GM19467 (cell line): ENCODE data around the gene PPP2R2D.
A peak's percentile ranks its signal among the peaks of the same experiment; 100 is the strongest.

Experiments
- ATAC-seq: cut with Tn5 transposase; IDR thresholded peaks from one replicate; pipeline ENCODE4 v1.9.1; 2021; ENCODE audit warnings: mild to moderate bottlenecking, moderate library complexity; ENCODE audit not compliant: unreplicated experiment

PPP2R2D gene

DNA sequence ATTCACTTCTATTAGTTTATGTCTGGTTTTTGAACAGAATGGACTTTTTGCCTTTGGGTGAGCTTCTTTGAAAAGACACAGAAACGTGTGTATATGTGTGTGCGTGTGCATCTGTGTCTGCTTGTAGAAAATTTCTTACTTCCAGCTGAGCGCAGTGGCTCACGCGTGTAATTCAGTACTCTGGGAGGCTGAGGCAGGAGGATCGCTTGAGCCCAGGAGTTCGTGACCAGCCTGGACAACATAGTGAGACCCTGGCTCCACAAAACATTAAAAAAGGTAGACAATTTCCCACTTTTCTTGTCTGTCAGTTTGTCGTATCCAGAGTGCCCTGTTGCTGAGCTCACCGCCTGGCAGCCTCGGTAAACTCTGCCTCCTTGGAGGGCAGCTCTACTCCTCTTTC lies 25.4 kb downstream of the PPP2R2D start:
- ATAC-seq, result no peak

DNA sequence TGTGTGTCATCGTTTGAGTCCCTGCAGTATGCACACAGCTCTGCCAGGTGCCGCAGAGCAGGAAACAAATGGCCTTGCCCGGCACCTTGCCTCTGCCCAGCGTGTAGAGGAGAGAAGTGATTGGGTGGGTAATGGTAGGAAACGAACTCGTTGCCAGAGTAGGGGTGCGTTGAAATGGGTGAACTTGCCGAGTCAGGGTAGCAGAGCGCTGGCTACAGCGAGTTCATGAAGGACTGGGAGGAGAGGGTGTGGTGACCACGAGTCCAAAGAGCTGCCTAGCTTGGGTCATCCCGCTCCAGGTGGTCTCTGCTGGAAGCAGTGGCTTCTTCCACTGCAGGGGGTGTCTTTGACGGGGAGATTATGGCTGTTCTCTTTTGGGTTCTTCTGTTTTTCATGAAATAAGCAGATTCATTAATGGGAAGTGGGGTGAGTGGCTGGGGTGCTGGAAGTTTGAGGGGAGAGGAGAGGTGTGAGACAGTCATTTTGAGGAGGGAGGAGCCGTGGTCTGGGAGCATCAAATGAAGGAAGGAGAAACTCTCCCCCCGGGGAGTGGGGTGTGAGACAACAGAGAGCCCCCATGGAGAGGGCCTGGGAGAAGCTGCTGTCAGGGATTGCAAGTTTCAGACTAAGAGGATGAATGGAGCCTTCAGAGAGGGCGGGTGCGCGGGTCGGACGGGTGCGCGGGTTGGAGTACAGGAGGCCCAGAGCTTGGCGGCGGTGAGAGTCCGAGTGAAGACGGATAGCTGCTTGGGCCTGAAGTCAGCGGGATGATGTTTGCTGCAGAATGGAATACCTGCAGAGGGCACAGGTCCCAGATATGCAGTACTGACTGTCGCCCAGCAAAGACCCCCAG lies 26.2 kb downstream of the PPP2R2D start:
- ATAC-seq, result no peak

DNA sequence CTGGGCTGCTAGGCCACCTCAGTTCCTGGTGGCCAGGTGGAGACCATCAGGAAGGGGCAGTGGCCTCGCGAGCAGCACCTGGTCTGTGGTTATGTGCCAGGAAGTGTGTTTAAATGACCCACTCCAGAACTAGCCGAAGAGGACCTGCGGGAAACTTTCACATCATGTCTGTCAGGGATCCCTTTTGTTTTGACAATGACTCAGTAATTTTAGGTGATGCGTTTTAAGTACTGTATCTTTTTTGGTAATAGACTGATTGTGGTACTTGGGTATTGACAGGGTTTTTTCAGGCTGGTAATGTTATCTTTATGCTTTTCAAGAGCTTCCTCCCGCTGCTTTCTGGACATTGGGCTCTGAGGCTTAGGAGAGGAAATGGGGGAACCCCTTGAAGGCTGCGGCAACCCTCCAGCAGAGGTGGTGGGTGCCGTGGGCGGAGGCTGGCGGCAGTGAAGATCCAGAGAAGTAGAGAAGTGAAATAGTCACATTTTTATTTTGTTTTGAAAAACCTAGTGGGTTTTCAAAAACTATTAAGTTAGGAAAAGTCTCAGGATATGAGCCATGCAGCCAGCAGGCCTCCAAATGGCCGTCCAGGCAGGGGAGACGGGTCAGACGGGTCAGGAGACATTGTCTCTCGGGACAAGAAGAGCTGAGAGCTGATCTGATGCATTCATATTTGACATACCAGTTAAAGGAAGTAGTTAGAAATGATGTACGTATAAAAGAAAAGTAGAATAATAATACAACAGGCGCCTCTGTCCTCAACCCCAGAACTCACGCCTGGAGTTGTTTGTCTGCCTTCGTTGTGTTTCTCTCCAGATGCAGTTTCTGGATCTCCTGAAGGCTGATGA lies 27.7 kb downstream of the PPP2R2D start:
- peak; percentile 74 for ATAC-seq

DNA sequence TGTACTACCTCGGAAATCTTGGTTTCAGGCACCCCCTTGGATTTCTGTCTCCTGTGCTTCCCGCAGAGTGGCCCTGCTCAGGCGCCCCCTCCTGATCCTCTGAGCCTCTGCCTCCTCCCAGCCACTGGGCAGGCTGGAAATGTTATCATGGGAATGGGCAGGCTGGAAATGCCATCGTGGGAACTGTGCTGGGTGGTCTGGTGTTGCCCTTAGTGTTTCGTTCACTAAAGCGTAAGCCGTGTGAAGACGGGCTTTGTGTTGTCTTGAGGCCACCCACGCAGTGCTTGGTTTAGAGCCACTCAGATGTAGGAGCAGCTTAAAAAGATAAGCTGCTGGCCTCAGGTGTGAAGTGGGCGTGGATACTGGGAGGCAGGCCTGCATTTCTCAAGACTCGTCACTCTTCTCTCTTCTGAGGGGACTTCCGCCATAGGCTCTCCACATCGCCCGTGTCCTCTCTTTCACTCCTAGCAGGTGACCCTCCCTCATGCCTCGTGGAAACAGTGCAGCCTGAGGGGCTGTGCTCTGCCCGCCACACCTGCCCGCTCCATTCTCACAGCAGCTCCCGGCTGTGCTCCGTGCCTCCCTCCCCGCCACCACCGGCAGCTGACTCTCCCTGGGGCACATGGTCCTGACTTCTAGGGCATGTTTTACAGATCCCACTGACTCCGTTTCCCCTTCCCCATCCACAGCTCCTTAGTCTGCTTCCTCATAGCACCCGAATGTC lies 28.5 kb downstream of the PPP2R2D start:
- no peak for ATAC-seq

DNA sequence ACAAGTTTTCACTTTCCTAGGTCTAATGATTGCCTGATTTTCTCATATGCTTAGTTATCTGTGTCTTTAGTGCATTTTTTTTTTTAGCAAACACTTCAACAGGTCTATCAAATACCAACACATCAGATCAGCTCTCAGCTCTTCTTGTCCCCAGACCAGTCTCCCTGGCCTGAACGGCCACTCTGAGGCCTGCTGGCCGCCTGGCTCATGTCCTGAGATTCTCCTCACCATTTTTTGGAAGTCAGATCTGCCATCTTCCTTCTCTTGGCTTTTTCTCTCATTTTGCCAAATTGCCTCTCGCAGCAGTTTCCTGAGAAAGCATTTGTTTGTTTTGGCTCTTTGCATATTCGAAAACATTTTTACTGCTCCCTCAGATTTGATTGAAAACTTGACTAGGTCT lies 29.3 kb downstream of the PPP2R2D start:
- ATAC-seq, result no peak

DNA sequence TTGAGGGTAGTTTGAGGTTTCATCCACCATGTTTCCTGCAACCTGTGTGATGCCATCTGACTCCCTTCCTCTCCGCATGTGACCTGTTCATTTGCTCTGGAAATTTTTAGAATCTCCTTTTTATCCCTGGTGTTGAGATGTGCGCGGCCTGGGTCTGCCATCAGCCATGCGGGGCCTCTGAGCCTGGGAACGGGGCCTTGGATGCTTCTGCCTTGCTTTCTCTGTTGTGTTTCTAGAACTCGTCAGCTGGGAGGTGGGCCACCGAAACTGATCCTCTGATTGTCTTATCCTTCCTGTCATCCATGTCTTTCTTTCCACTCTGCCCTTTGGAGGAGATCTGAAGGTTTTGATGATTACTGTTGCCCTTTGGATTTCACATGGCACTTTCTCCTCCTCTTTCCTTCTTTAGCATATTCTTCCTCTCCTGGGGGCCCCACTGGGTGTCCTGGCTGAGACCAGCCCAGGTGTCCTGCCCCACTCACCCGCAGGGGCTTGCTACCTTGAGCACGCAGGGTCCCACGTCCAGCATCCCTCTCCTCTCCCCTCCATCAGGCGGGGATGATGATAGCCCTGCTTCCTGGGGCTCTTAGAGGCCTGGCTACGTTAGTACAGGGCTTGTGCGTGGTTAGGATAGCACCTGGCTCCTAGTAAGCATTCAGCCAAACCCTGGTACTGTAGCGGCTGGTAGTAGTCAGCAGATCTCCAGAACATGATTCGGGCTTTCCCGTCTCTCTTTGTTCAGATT lies 29.9 kb downstream of the PPP2R2D start:
- no peak for ATAC-seq

DNA sequence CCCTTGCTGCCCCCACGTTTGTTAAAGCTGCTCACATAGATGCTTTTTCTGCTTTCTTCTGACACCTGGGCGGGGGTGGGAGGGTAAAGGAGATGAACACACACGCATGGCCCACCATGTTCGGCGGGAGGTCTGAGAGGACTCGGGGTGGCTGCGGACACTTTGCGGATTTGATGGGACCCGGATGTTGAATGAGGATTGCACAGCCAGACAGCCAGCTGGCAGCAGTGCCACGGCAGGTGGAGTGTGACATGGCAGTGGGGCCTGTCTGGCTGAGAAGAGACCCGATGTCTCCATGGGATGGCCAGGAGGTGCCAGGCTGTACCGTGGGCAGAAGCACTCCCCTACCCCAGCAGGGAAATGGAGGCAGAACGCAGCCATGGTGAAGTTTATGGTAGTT lies 31.2 kb downstream of the PPP2R2D start:
- no peak for ATAC-seq

DNA sequence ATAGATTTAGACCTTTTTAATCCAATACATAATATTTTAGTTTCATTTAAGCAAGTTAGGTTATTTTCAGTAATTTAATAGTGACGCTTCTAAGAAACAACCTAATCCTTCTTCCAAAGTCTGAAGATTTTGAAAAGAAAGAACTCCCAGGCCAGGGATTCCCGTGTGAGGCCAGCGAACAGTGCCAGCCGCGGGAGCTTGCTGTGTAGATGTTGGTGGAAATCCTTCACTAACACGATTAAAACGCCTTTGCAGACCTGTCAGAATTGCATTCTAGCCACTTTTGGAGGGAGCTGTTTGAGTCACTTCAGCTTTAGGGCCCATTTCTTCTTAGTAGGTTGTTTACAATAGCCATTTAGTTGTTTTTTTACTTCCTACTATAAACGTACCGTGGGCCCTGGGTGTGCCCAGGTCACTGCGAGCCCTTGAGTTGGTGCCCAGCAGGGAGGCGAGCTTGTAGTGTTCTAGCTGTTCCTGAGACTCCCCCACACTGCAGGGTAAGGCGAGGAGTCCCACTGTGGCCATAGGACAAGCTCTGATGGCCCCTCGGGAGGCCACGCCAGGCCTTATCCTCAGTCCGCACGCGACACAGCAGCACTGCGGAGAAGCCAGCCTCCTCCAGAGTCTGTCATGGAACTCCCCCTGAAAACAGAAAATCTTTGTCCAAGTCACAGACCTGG lies 32.3 kb downstream of the PPP2R2D start:
- no peak for ATAC-seq

DNA sequence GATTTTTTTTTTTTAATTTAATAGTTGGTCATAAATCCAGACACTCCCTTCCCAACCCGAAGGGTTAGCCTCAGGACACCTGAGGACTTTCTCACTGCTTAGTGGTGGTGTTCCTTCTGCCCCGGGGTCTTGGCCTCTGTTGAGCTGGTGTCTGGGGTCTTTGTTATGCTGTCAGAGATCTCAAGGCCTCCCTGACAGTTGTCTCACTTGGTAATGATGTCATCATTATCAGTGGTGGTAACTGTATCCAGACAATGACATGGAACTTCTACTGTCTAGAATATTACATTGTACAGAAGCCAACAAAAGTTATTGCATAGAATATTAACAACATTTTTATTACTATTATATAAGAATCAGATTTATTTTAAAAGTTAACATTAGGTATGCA lies 32.9 kb downstream of the PPP2R2D start:
- no peak for ATAC-seq

DNA sequence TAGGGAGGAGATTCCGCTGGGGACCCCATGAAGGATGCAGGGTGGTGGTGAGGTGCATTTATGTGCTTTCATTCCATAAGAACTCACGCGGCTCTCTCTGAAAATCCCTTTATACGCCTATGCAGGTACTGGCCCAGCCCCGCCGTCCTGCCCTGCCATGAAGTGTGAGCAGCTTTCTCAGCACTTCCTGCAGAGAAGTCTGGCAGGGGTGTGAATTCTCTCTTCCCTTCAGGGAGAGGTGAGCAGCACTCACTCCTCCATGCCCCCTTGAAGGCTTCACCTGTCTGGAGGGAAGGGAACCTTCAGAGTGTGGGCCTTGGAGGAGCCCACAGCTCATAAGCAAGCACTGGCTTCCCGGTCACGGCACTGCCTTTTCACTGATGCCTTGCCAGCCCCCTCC lies 34.0 kb downstream of the PPP2R2D start:
- ATAC-seq, result no peak

DNA sequence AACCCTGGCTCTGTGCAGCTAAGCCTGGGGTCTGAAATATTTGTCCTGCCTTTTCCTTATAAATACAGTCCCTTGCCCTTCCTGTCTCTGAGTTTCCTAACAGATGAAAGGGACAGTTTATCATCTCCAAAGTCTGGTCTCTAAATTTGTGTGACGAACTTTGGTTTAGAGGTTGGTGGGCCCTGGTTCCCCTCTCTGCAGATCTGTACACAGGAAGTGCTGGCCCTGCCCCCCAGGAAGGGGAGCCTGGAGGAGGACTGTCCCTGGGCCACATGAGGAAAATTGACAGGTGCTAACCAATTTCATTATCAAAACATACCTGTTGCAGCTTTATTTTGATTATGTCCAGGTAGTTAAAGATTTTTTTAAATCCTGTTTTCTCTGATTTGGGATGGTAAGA lies 34.5 kb downstream of the PPP2R2D start:
- ATAC-seq, result no peak

DNA sequence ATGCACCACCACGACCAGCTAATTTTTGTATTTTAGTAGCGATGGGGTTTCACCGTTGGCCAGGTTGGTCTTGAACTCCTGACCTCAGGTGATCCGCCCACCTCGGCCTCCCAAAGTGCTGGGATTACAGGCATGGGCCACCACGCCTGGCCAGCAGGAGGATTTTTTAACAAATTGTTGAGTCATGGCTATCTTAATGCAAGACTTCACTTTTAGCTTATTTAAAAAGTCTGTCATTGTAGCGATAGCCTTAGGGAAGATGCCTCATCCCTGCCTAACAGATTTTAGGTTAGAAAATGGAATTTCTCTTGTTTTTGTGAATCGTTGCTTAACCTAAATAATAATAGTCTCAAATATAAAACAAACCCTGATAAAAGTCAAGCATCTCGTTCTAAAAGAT lies 35.5 kb downstream of the PPP2R2D start:
- ATAC-seq, result no peak

DNA sequence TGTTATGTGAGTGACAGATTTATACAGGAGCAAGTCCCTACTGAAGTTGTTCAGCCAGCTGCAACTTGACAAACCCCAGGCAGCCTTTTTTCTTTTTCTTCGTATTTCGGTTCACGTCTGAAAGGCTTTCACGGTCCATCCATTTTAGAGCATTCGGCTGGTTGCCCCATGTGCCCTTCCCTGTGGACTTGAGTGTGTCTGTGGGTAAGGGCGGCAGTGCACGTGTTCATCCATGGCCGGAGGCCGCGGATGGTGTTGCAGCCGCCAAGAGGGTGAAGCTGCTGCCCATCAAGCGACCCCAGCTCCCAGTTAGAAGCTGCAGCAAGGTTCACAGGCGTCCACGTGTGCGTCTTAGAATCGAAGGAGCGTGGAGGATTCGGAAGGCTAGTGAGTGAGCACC lies 35.9 kb downstream of the PPP2R2D start:
- ATAC-seq, result no peak

DNA sequence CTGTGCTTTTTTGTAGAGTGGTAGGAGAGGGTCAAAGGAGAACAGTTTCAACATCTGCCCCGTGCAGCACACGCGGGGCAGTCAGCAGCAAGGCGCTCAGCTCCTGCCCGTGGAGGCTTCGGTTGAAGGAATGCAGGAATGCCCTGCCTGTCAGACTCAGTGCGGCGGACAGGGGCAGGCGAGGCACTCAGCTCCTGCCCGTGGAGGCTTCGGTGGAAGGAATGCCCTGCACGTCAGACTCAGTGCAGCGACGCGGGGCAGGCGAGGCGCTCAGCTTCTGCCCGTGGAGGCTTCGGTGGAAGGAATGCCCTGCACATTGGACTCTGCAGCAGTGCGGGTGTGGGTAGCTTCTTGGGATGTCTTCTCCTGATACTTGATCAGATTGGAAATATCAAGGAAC lies 37.0 kb downstream of the PPP2R2D start:
- no peak for ATAC-seq

DNA sequence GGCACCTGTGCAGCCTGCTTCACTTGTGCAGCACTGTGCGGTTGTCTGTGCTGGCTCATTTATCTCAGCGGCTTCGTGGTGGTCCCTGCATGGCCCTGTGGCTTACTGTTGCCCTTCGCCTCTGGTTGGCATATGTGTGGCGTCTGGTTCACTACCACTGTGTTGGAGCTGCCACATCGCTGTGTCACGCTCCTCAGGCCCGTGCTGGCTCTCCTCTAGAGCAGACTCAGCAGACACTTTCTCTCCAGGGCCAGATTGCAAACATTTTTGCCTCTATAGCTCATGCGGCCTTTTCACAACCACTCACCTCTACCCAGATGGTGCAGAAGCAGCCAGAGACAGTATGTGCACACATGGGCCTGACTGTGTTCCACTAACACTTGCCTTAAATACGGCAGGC lies 37.9 kb downstream of the PPP2R2D start:
- ATAC-seq, result no peak

DNA sequence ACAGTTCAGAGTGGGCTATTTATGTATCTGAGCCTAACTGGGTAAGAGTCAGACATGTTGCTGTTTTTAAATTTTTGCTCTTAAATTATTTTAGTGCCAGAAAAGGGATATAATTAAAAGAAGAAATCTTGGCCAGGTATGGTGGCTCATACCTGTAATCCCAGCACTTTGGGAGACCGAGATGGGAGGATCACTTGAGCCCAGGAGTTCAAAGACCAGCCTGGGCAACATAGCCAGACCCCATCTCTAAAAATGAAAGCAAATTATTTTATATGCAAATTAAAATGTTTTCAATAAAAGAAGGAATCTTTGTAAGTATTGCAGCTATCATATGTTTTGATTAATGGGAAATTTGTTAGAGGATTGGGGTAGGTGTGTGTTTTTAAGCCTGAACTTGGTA lies 41.6 kb downstream of the PPP2R2D start:
- no peak for ATAC-seq

DNA sequence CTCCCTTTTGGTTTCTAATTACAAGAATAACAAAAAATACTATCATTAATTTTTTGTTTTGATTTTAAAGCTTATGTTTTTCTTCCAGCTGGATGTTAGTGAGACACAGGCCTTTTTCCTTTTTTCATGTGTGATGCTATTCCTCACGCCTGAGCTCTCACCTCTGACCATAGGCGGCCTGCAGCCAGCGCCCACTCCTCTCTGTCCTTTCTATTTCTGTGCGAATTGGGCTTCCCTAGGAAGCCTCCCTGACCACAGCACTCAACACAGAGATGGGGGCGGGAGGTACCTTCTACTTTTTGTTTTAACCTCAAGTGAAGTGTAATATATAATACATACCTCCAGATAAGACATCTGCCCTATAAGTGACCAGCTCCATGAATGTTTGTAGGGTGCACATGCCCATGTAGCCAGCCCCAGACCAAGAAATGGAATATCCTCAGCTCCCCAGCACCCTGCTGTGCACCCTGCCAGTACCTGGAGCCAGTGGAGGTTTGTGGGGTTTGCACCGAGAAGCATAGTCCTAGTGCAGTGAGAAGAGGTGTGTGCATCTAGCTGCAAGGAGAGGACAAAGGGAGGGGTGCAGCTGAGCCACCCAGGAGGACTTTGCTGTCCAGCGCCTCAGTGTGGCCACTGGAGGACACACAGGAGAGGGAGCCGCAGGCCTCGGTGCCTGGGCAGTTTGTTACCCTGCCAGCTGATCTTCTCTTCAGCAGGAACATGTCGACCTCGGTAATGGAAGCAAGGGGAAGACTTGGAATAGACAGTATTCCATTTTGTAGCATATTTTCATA lies 42.4 kb downstream of the PPP2R2D start:
- ATAC-seq, result no peak

DNA sequence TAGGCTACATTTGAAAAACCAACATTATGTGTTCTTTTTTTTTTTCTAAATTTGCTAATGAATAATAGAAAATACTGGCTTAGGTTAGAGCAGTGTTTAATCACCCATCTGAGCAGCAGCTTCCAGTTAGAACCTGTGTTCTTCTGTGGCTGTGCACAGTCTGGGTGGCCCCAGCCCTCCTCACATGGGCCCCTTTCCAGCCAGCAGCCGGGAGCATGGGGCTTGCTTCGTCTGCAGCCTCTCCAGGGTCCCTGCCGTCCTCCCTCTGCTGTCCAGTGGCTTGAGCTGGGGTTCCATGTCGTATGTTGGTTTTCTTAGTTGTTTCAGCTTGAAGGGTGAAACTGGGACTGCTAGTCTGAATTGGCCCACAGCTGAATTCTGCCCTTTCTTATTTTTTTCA lies 43.6 kb downstream of the PPP2R2D start:
- no peak for ATAC-seq

DNA sequence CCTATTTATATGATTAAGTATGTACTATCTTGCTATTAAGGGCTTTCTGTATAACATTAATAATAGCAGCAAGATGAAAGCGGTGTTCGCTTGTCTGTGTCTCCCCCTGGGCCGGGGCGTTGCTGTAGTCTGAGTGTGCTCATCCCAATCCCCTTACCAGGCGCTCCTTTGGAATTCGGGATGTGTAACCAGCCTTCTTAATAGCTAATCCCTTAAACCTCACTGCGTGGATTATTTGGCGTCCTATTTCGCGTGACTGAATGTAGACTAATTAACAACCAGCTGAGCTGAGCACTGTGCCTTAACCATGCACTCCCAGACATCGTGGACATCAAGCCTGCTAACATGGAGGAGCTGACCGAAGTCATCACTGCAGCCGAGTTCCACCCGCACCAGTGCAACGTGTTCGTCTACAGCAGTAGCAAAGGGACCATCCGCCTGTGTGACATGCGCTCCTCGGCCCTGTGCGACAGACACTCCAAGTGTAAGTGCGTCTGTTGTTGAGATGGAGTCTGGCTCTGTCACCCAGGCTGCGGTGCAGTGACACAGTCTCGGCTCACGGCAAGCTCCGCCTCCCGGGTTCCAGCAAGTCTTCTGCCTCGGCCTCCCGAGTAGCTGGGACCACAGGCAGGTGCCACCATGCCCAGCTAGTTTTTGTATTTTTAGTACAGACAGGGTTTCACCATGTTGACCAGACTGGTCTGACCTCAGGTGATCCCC lies 44.3 kb downstream of the PPP2R2D start:
- no peak for ATAC-seq
